GM23338 (cell line): ENCODE results near the gene CAPZA1.

Experiments used
- CREB1 ChIP-seq: fragments of 250-450 bp; sonication (Bioruptor Pico); IDR thresholded peaks from 2 replicates; pipeline ENCODE4 v1.5.0; 2020; ENCODE audit warnings: low read depth, mild to moderate bottlenecking, moderate library complexity
- CTCF ChIP-seq, 2 experiments: fragments of 200-600 bp in 1 of 2; sonication (generic) in 1 of 2; conservative IDR thresholded peaks; 2 replicates each; pipeline versions ENCODE4 v1.5.1 to v1.6.1; 2016 to 2017; ENCODE audit warnings: antibody characterized with exemption in 2 of 2, low read depth in 2 of 2, mild to moderate bottlenecking in 2 of 2, moderate library complexity in 1 of 2
- EZH2 ChIP-seq: fragments of 200-600 bp; sonication (generic); IDR thresholded peaks from one replicate; pipeline ENCODE4 v1.8.0; 2017; ENCODE audit warnings: antibody characterized with exemption, mild to moderate bottlenecking, low read depth; ENCODE audit not compliant: unreplicated experiment
- EZH2phosphoT487 ChIP-seq: fragments of 200-600 bp; sonication (generic); IDR thresholded peaks from one replicate; pipeline ENCODE4 v1.8.1; 2018; ENCODE audit warnings: antibody characterized with exemption; ENCODE audit not compliant: unreplicated experiment
- JUNB ChIP-seq: IDR thresholded peaks from one replicate; pipeline ENCODE4 v1.6.1; 2016; ENCODE audit warnings: antibody characterized with exemption; ENCODE audit not compliant: unreplicated experiment
- ZNF331 ChIP-seq: fragments of 250-450 bp; sonication (Bioruptor Pico); IDR thresholded peaks from 2 replicates; pipeline ENCODE4 v1.5.0; 2020; ENCODE audit warnings: low read depth, mild to moderate bottlenecking, moderate library complexity
- TF ChIP-seq, protein P1 (sequence below): IDR thresholded peaks from 2 replicates; pipeline ENCODE4 v1.6.1; 2016; ENCODE audit warnings: antibody characterized with exemption
- TF ChIP-seq, protein P2 (sequence below): IDR thresholded peaks from one replicate; pipeline ENCODE4 v1.6.1; 2018; ENCODE audit warnings: antibody characterized with exemption; ENCODE audit not compliant: unreplicated experiment

- TF ChIP-seq CTCF (conservative IDR thresholded peaks at IDR 0.05; ENCODE audit: low read depth in 2 of 2) (no peak), EZH2 (no peak), ZNF331 (CRISPR knock-in tag) (no peak), JUNB (no peak), EZH2phosphoT487 (no peak), CREB1 (CRISPR knock-in tag) (no peak)
- TF ChIP-seq, protein P1, sequence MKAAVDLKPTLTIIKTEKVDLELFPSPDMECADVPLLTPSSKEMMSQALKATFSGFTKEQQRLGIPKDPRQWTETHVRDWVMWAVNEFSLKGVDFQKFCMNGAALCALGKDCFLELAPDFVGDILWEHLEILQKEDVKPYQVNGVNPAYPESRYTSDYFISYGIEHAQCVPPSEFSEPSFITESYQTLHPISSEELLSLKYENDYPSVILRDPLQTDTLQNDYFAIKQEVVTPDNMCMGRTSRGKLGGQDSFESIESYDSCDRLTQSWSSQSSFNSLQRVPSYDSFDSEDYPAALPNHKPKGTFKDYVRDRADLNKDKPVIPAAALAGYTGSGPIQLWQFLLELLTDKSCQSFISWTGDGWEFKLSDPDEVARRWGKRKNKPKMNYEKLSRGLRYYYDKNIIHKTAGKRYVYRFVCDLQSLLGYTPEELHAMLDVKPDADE, result no peak
- TF ChIP-seq, protein P2, sequence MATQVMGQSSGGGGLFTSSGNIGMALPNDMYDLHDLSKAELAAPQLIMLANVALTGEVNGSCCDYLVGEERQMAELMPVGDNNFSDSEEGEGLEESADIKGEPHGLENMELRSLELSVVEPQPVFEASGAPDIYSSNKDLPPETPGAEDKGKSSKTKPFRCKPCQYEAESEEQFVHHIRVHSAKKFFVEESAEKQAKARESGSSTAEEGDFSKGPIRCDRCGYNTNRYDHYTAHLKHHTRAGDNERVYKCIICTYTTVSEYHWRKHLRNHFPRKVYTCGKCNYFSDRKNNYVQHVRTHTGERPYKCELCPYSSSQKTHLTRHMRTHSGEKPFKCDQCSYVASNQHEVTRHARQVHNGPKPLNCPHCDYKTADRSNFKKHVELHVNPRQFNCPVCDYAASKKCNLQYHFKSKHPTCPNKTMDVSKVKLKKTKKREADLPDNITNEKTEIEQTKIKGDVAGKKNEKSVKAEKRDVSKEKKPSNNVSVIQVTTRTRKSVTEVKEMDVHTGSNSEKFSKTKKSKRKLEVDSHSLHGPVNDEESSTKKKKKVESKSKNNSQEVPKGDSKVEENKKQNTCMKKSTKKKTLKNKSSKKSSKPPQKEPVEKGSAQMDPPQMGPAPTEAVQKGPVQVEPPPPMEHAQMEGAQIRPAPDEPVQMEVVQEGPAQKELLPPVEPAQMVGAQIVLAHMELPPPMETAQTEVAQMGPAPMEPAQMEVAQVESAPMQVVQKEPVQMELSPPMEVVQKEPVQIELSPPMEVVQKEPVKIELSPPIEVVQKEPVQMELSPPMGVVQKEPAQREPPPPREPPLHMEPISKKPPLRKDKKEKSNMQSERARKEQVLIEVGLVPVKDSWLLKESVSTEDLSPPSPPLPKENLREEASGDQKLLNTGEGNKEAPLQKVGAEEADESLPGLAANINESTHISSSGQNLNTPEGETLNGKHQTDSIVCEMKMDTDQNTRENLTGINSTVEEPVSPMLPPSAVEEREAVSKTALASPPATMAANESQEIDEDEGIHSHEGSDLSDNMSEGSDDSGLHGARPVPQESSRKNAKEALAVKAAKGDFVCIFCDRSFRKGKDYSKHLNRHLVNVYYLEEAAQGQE, result no peak
These were observed 70.2 kb downstream of the CAPZA1 start for GRCh38 chr1:112689842-112690237.
